ENCODE data around the gene CD274. TPM values are rescaled to one million over a fixed set of nuclear protein-coding genes. Genes with fewer than 3 reads are reported as not detected.

Gene CD274
- total RNA-seq, 1 experiment from 2014 or later, result 2.6 TPM

- Mint-ChIP-seq H3K36me3 (ENCODE audit: insufficient read depth, unreplicated experiment) (no peaks in the 10 kb centered on the region), H3K9me3 (ENCODE audit: unreplicated experiment) (peaks cover 23% of the 10 kb centered on the region), H3K4me1 (ENCODE audit: insufficient read depth, unreplicated experiment) (peaks cover 44% of the 10 kb centered on the region), H3K4me3 (ENCODE audit: unreplicated experiment) (peak overlapping the region; percentile 66), H3K27ac (ENCODE audit: low read depth, unreplicated experiment) (peak overlapping the region; percentile 91), H3K27me3 (ENCODE audit: insufficient read depth, unreplicated experiment) (no peaks in the 10 kb centered on the region)
- ChIA-PET CTCF (interaction anchor here (0.6 to 1.0 kb wide), 2 partner anchors 35 to 59 kb away, joined by 3 to 5 read pairs; partner anchors contain the start of gene CD274), POLR2A (interaction anchor here (1.1 to 1.3 kb wide), 2 partner anchors 10 to 85 kb away, joined by 3 to 5 read pairs; no protein-coding TSS in a partner anchor)
- intact Hi-C loops (cut with micrococcal nuclease), result loop anchor here (5.0 kb wide), 1 partner anchor 52 kb away; no protein-coding TSS in a partner anchor
- DNase-seq (ENCODE audit: unreplicated experiment), result peak; percentile 85
- BruUV-seq (replicated peaks), result no TSS peak
- no peak for TF ChIP-seq CTCF (IDR thresholded peaks at IDR 0.05; ENCODE audit: unreplicated experiment)
These were observed 59.2 kb downstream of the CD274 start for GRCh38 chr9:5509573-5509972.

- no peaks in the 10 kb centered on the region for H3K27me3 Mint-ChIP-seq (ENCODE audit: insufficient read depth, unreplicated experiment)
- no peaks in the 10 kb centered on the region for H3K36me3 Mint-ChIP-seq (ENCODE audit: insufficient read depth, unreplicated experiment)
- TF ChIP-seq CTCF (IDR thresholded peaks at IDR 0.05; ENCODE audit: unreplicated experiment), result no peak
- H3K9me3 Mint-ChIP-seq (ENCODE audit: unreplicated experiment), result peaks cover 15% of the 10 kb centered on the region
- peaks cover 44% of the 10 kb centered on the region for H3K4me1 Mint-ChIP-seq (ENCODE audit: insufficient read depth, unreplicated experiment)
- DNase-seq (ENCODE audit: unreplicated experiment), result peak; percentile 66
- intact Hi-C loops (cut with micrococcal nuclease), result loop anchor here (5.0 kb wide), 1 partner anchor 42 kb away; no protein-coding TSS in a partner anchor
- CTCF ChIA-PET, result interaction anchor here (0.6 to 2.2 kb wide), 13 partner anchors 34 to 780 kb away, joined by 3 to 10 read pairs (median 4); partner anchors contain the start of genes CD274 and INSL6
- peak within 1 kb of the TSS; percentile 66 for H3K4me3 Mint-ChIP-seq (ENCODE audit: unreplicated experiment)
- peak within 1 kb of the TSS; percentile 91 for H3K27ac Mint-ChIP-seq (ENCODE audit: low read depth, unreplicated experiment)
- POLR2A ChIA-PET, result interaction anchor here (0.6 to 1.3 kb wide), 10 partner anchors 11 to 154 kb away, joined by 3 to 9 read pairs (median 4); partner anchors contain the start of gene CD274
- TSS peak; percentile 62 for BruUV-seq (replicated peaks)
These were observed 60.1 kb downstream of the CD274 start, which contains the start of gene PDCD1LG2 for GRCh38 chr9:5510360-5510931. PDCD1LG2 (plus strand) TSS chr9:5510531; CDS start chr9:5522547, 12,016 bp downstream.

- no peak for TF ChIP-seq CTCF (IDR thresholded peaks at IDR 0.05; ENCODE audit: unreplicated experiment)
- H3K36me3 Mint-ChIP-seq (ENCODE audit: insufficient read depth, unreplicated experiment), result no peaks in the 10 kb centered on the region
- POLR2A ChIA-PET, result interaction anchor here (0.7 to 1.3 kb wide), 7 partner anchors 11 to 121 kb away, joined by 3 to 9 read pairs (median 4); partner anchors contain the start of gene CD274
- intact Hi-C loops (cut with micrococcal nuclease), result loop anchor here (5.0 kb wide), 1 partner anchor 41 kb away; no protein-coding TSS in a partner anchor
- peaks cover 13% of the 10 kb centered on the region for H3K9me3 Mint-ChIP-seq (ENCODE audit: unreplicated experiment)
- CTCF ChIA-PET, result interaction anchor here (0.5 to 2.2 kb wide), 9 partner anchors 50 to 765 kb away, joined by 3 to 10 read pairs (median 4); partner anchors contain the start of genes CD274 and INSL6
- no peaks in the 10 kb centered on the region for H3K27me3 Mint-ChIP-seq (ENCODE audit: insufficient read depth, unreplicated experiment)
- H3K4me3 Mint-ChIP-seq (ENCODE audit: unreplicated experiment), result peak overlapping the region; percentile 66
- peaks cover 44% of the 10 kb centered on the region for H3K4me1 Mint-ChIP-seq (ENCODE audit: insufficient read depth, unreplicated experiment)
- BruUV-seq (replicated peaks), result no TSS peak
- peak overlapping the region; percentile 91 for H3K27ac Mint-ChIP-seq (ENCODE audit: low read depth, unreplicated experiment)
- DNase-seq (ENCODE audit: unreplicated experiment), result no peak
These were observed 60.6 kb downstream of the CD274 start for GRCh38 chr9:5510989-5511388.

- DNase-seq (ENCODE audit: unreplicated experiment), result no peak
- TF ChIP-seq CTCF (IDR thresholded peaks at IDR 0.05; ENCODE audit: unreplicated experiment), result no peak
- intact Hi-C loops (cut with micrococcal nuclease), result loop anchor here (5.0 kb wide), 1 partner anchor 41 kb away; no protein-coding TSS in a partner anchor
- Mint-ChIP-seq H3K27ac (ENCODE audit: low read depth, unreplicated experiment) (peak overlapping the region; percentile 91), H3K4me3 (ENCODE audit: unreplicated experiment) (peak overlapping the region; percentile 66), H3K9me3 (ENCODE audit: unreplicated experiment) (peaks cover 8% of the 10 kb centered on the region), H3K27me3 (ENCODE audit: insufficient read depth, unreplicated experiment) (no peaks in the 10 kb centered on the region), H3K36me3 (ENCODE audit: insufficient read depth, unreplicated experiment) (no peaks in the 10 kb centered on the region), H3K4me1 (ENCODE audit: insufficient read depth, unreplicated experiment) (peaks cover 44% of the 10 kb centered on the region)
- no TSS peak for BruUV-seq (replicated peaks)
- ChIA-PET POLR2A (interaction anchor here (0.7 to 1.0 kb wide), 2 partner anchors 53 to 120 kb away, joined by 3 to 4 read pairs; no protein-coding TSS in a partner anchor), CTCF (interaction anchor here (0.5 to 2.2 kb wide), 5 partner anchors 61 to 326 kb away, joined by 3 to 10 read pairs (median 4); partner anchors contain the start of genes CD274 and INSL6)
These were observed 61.1 kb downstream of the CD274 start for GRCh38 chr9:5511476-5511875.

Data from MCF 10A (cell line).